ENCODE measurements around the gene STAM. TPM values are rescaled to one million over a fixed set of nuclear protein-coding genes. Genes with fewer than 3 reads are reported as not detected.

Gene STAM
- total RNA-seq: 10 to 100 TPM; 16.5 to 16.8 TPM

- peak; percentile 93 for DNase-seq
- Histone ChIP-seq H3K9me3 (no peaks in the 10 kb centered on the region), H3K27me3 (no peaks in the 10 kb centered on the region), H3K9ac (ENCODE audit: low read depth in 2 of 2, low read length in 2 of 2) (peak within 1 kb of the TSS; percentile 89 to 100), H3K27ac (peak within 1 kb of the TSS; percentile 94), H3K4me3 (peak within 1 kb of the TSS; percentile 84), H3K4me1 (peaks cover 5% of the 10 kb centered on the region), H3K36me3 (no peaks in the 10 kb centered on the region)
- intact Hi-C loops (cut with DNase I): no loop called here
- TF ChIP-seq CTCF (IDR thresholded peaks at IDR 0.05): no peak
Observed at GRCh38 chr10:17643755-17644484, at the start of gene STAM. Gene STAM, plus strand, starts transcription at chr10:17644151. Its CDS starts 189 bp downstream, at chr10:17644340.

GRCh38 chr10:17597386-17597785 is 46.6 kb upstream of the STAM start:
- H3K4me1 ChIP-seq: no peaks in the 10 kb centered on the region
- no peaks in the 10 kb centered on the region for H3K36me3 ChIP-seq
- TF ChIP-seq CTCF (IDR thresholded peaks at IDR 0.05): no peak
- intact Hi-C loops (cut with DNase I): no loop called here
- no peak overlapping the region for H3K9ac ChIP-seq (ENCODE audit: low read depth in 2 of 2, low read length in 2 of 2)
- no peak for DNase-seq
- no peak overlapping the region for H3K4me3 ChIP-seq
- no peaks in the 10 kb centered on the region for H3K27me3 ChIP-seq
- H3K9me3 ChIP-seq: no peaks in the 10 kb centered on the region
- H3K27ac ChIP-seq: no peak overlapping the region

- no peaks in the 10 kb centered on the region for H3K4me1 ChIP-seq
- no peaks in the 10 kb centered on the region for H3K36me3 ChIP-seq
- H3K4me3 ChIP-seq: no peak overlapping the region
- H3K9me3 ChIP-seq: no peaks in the 10 kb centered on the region
- no peaks in the 10 kb centered on the region for H3K27me3 ChIP-seq
- DNase-seq: no peak
- TF ChIP-seq CTCF (IDR thresholded peaks at IDR 0.05): no peak
- no peak overlapping the region for H3K27ac ChIP-seq
- intact Hi-C loops (cut with DNase I): no loop called here
- H3K9ac ChIP-seq (ENCODE audit: low read depth in 2 of 2, low read length in 2 of 2): no peak overlapping the region
Observed at GRCh38 chr10:17599089-17599488, 44.9 kb upstream of the STAM start.

DNA sequence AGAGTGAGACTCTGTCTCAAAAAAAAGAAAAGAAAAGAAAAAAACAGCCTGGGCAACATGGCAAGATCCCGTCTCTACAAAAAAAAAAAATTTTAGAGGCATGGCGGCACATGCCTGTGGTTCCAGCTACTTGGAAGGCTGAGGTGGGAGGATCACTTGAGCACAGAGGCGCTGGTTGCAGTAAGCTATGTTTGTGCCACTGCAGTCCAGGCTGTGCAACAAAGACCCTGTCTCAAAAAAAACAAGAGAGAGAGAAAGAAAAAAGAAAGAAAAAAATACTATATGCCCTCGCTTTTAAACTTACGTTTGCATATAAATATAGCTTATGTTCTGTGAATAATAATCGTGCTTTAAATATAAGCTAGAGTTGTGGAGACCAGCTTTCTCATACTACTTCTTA is 38.0 kb upstream of the STAM start:
- H3K9ac ChIP-seq (ENCODE audit: low read depth in 2 of 2, low read length in 2 of 2): no peak overlapping the region
- TF ChIP-seq CTCF (IDR thresholded peaks at IDR 0.05): no peak
- intact Hi-C loops (cut with DNase I): loop anchor here (2.0 to 10.0 kb wide), 4 partner anchors 137 to 609 kb away; no protein-coding TSS in a partner anchor

GRCh38 chr10:17606547-17607040 is 37.4 kb upstream of the STAM start:
- H3K9ac ChIP-seq (ENCODE audit: low read depth in 2 of 2, low read length in 2 of 2): no peak overlapping the region
- H3K27me3 ChIP-seq: no peaks in the 10 kb centered on the region
- no peak for DNase-seq
- no peak for TF ChIP-seq CTCF (IDR thresholded peaks at IDR 0.05)
- H3K27ac ChIP-seq: no peak overlapping the region
- no peaks in the 10 kb centered on the region for H3K36me3 ChIP-seq
- intact Hi-C loops (cut with DNase I): loop anchor here (2.0 to 10.0 kb wide), 4 partner anchors 136 to 608 kb away; no protein-coding TSS in a partner anchor
- no peaks in the 10 kb centered on the region for H3K4me1 ChIP-seq
- H3K9me3 ChIP-seq: no peaks in the 10 kb centered on the region
- no peak overlapping the region for H3K4me3 ChIP-seq

More for the DNA sequence above, 38.0 kb upstream of the STAM start:
- DNase-seq: no peak
- H3K27ac ChIP-seq: no peak overlapping the region
- no peaks in the 10 kb centered on the region for H3K9me3 ChIP-seq
- H3K36me3 ChIP-seq: no peaks in the 10 kb centered on the region
- H3K4me3 ChIP-seq: no peak overlapping the region
- no peaks in the 10 kb centered on the region for H3K4me1 ChIP-seq
- no peaks in the 10 kb centered on the region for H3K27me3 ChIP-seq
